K562 (cell line): Measurements from ENCODE around the gene TBCEL.

Experiments
- ATF3 ChIP-seq, 2 experiments: fragments of 450-650 bp in 1 of 2; sonication (generic) in 1 of 2; formaldehyde crosslinking in 1 of 2; IDR thresholded peaks in 1 of 2; conservative IDR thresholded peaks in 1 of 2; 2 replicates each; pipeline versions ENCODE4 v1.6.1 to v1.8.1; 2016 to 2023; ENCODE audit warnings: mild to moderate bottlenecking in 2 of 2, moderate library complexity in 2 of 2, inconsistent platforms in 1 of 2, missing genetic modification reagents in 1 of 2
- DACH1 ChIP-seq: fragments of 450-650 bp; IDR thresholded peaks from 2 replicates; pipeline ENCODE4 v1.6.1; 2018; ENCODE audit not compliant: partially characterized antibody
- ESRRA ChIP-seq: fragments of 450-650 bp; IDR thresholded peaks from 2 replicates; pipeline ENCODE4 v1.6.1; 2014; ENCODE audit warnings: low read depth, mild to moderate bottlenecking, moderate library complexity, borderline replicate concordance
- RCOR1 ChIP-seq, 2 experiments: IDR thresholded peaks; 2 replicates each; pipeline ENCODE4 v1.6.1; 2012; ENCODE audit warnings: low read depth in 2 of 2, low read length in 2 of 2, borderline replicate concordance in 1 of 2, improper control_type of control experiment in 1 of 2

DNA sequence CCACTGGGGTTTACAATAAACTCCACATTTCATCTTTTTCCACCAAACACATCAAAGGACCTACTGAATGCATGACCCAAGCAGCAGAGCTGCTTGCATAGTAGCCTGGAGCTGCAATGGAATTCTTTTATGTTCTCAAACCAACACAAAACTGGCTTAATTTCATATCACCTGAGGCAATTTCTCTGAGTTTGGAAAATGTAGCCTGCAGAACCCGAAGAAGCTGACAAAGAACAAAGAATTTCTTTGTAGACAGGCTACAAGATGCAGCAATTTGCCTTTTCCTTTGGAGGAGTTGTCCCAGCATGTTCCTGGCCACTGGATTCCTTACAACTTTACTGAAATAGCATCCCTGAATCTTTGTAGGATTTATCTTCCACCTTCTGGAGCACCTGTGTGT lies 71.7 kb downstream of the TBCEL start:
- TF ChIP-seq DACH1 (no peak), ATF3 (IDR thresholded peaks at IDR 0.05) (no peak), ATF3 (CRISPR knock-in tag; conservative IDR thresholded peaks at IDR 0.05) (no peak), ESRRA (no peak), RCOR1 (IDR thresholded peaks at IDR 0.05; ENCODE audit: borderline replicate concordance in 1 of 2, low read depth in 2 of 2, low read length in 2 of 2) (no peak)
